ENCODE results near the gene UBE2I.

DNA sequence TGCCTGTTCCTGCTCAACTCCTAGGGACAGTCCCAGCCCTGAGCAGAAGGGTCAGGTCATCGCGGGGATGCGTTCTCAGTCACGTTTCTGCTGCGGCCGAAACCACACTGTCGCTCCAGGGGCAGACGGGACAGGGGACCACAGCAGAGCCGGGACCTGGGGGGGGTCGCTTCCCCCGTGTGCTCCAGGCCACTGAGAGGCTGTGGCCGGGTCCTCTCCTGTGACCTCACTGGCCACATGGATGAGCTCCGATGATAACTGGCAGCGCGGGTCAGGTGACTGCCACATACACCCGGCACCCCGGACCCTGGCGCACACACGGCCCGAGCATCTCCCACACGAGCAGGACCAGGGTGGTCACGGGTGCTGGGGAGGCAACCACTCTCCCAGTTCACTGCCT lies 55.1 kb downstream of the UBE2I start:
- no peak for TF ChIP-seq SUZ12 (IDR thresholded peaks at IDR 0.05; ENCODE audit: extremely low read depth, insufficient read depth, insufficient read length)
- TF ChIP-seq ZNF274 (IDR thresholded peaks at IDR 0.05; ENCODE audit: low read depth, low read length), result no peak
